MM.1S (cell line): Measurements from ENCODE around the gene TOP3A.

Experiments used
- DNase-seq: peaks from one replicate; pipeline ENCODE4 v3.0.0-alpha.2; 2015
- H2AFZ ChIP-seq: fragments of 300-600 bp; sonication (generic); 2 replicates; pipeline ENCODE4 v1.6.0; 2016; ENCODE audit warnings: antibody characterized with exemption, low read length
- H3F3A ChIP-seq: fragments of 300-600 bp; sonication (generic); 2 replicates; pipeline ENCODE4 v1.6.1; 2016; ENCODE audit warnings: mild to moderate bottlenecking, antibody characterized with exemption, low read length, moderate library complexity, mixed read lengths; ENCODE audit not compliant: insufficient read depth
- H3K27ac ChIP-seq: fragments of 300-600 bp; sonication (generic); 2 replicates; pipeline ENCODE4 v1.5.1; 2016; ENCODE audit warnings: mild to moderate bottlenecking, low read length
- H3K27me3 ChIP-seq: fragments of 300-600 bp; sonication (generic); replicated peaks from 2 replicates; pipeline ENCODE4 v1.6.0; 2016; ENCODE audit warnings: low read length; ENCODE audit not compliant: insufficient read depth
- H3K36me3 ChIP-seq: fragments of 300-600 bp; sonication (generic); replicated peaks from 2 replicates; pipeline ENCODE4 v1.6.1; 2016; ENCODE audit warnings: mild to moderate bottlenecking, low read length, mixed read lengths; ENCODE audit not compliant: insufficient read depth
- H3K4me1 ChIP-seq: fragments of 300-600 bp; sonication (generic); 2 replicates; pipeline ENCODE4 v1.6.1; 2016; ENCODE audit warnings: low read length, mixed read lengths
- H3K4me2 ChIP-seq: fragments of 300-600 bp; sonication (generic); 2 replicates; pipeline ENCODE4 v1.6.0; 2016; ENCODE audit warnings: low read depth, low read length
- H3K4me3 ChIP-seq: fragments of 300-600 bp; sonication (generic); 2 replicates; pipeline ENCODE4 v1.5.1; 2016; ENCODE audit warnings: low read length, mixed read lengths
- H3K79me2 ChIP-seq: fragments of 300-600 bp; sonication (generic); 2 replicates; pipeline ENCODE4 v1.6.1; 2016; ENCODE audit warnings: mixed run types, low read length, mixed read lengths
- H3K9ac ChIP-seq: fragments of 300-600 bp; sonication (generic); 2 replicates; pipeline ENCODE4 v1.6.1; 2016; ENCODE audit warnings: low read length, mixed read lengths
- H3K9me2 ChIP-seq: fragments of 300-600 bp; sonication (generic); replicated peaks from 2 replicates; pipeline ENCODE4 v1.6.1; 2016; ENCODE audit warnings: mild to moderate bottlenecking, low read length, mixed read lengths; ENCODE audit not compliant: insufficient read depth
- H3K9me3 ChIP-seq: fragments of 300-600 bp; sonication (generic); replicated peaks from 2 replicates; pipeline ENCODE4 v1.6.1; 2016; ENCODE audit warnings: mild to moderate bottlenecking, low read length, mixed read lengths; ENCODE audit not compliant: insufficient read depth
- H4K20me1 ChIP-seq: fragments of 300-600 bp; sonication (generic); 2 replicates; pipeline ENCODE4 v1.6.1; 2016; ENCODE audit warnings: mild to moderate bottlenecking, low read length, moderate library complexity, mixed read lengths; ENCODE audit not compliant: insufficient read depth
- EZH2 ChIP-seq: fragments of 300-600 bp; sonication (generic); optimal IDR thresholded peaks from 2 replicates; pipeline ENCODE3; 2017; ENCODE audit warnings: low read depth, mild to moderate bottlenecking, antibody characterized with exemption, low read length, mixed read lengths
- EZH2phosphoT487 ChIP-seq: fragments of 300-600 bp; sonication (generic); IDR thresholded peaks from 2 replicates; pipeline ENCODE4 v1.6.1; 2018; ENCODE audit warnings: antibody characterized with exemption, low read length
- TF ChIP-seq, protein P1 (sequence below): fragments of 300-600 bp; sonication (generic); IDR thresholded peaks from 2 replicates; pipeline ENCODE4 v1.5.1; 2016; ENCODE audit warnings: antibody characterized with exemption, low read length, mixed read lengths

Gene TOP3A

GRCh38 chr17:18225642-18226283 is 89.0 kb downstream of the TOP3A start:
- no peak for TF ChIP-seq EZH2
- Histone ChIP-seq H3K27me3 (no peaks in the 10 kb centered on the region), H3K4me2 (peak overlapping the region; percentile 78), H4K20me1 (no peaks in the 10 kb centered on the region), H3K36me3 (no peaks in the 10 kb centered on the region), H2AFZ (peak overlapping the region; percentile 83), H3K4me3 (peak overlapping the region; percentile 69), H3F3A (no peaks in the 10 kb centered on the region), H3K9me2 (no peaks in the 10 kb centered on the region), H3K9me3 (no peaks in the 10 kb centered on the region), H3K27ac (no peak overlapping the region), H3K79me2 (0 out of 2 replicates have a peak, but pooled peaks cover 4% of the 10 kb centered on the region), H3K4me1 (no peaks in the 10 kb centered on the region), H3K9ac (peak overlapping the region; percentile 39; the same call in 1 of the 2 replicates)
- DNase-seq, result no peak

- no peak within 1 kb of the TSS for H3K27ac ChIP-seq
- H3K79me2 ChIP-seq, result 0 out of 2 replicates have a peak, but pooled peaks cover 4% of the 10 kb centered on the region
- peak within 1 kb of the TSS; percentile 83 for H2AFZ ChIP-seq
- DNase-seq, result peak; percentile 95
- TF ChIP-seq EZH2, result no peak
- TF ChIP-seq, protein P1, sequence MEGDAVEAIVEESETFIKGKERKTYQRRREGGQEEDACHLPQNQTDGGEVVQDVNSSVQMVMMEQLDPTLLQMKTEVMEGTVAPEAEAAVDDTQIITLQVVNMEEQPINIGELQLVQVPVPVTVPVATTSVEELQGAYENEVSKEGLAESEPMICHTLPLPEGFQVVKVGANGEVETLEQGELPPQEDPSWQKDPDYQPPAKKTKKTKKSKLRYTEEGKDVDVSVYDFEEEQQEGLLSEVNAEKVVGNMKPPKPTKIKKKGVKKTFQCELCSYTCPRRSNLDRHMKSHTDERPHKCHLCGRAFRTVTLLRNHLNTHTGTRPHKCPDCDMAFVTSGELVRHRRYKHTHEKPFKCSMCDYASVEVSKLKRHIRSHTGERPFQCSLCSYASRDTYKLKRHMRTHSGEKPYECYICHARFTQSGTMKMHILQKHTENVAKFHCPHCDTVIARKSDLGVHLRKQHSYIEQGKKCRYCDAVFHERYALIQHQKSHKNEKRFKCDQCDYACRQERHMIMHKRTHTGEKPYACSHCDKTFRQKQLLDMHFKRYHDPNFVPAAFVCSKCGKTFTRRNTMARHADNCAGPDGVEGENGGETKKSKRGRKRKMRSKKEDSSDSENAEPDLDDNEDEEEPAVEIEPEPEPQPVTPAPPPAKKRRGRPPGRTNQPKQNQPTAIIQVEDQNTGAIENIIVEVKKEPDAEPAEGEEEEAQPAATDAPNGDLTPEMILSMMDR, result no peak
- no peak for TF ChIP-seq EZH2phosphoT487
- no peaks in the 10 kb centered on the region for H3F3A ChIP-seq
- no peaks in the 10 kb centered on the region for H3K4me1 ChIP-seq
- peak within 1 kb of the TSS; percentile 39; the same call in 1 of the 2 replicates for H3K9ac ChIP-seq
- no peaks in the 10 kb centered on the region for H3K9me3 ChIP-seq
- H4K20me1 ChIP-seq, result no peaks in the 10 kb centered on the region
- H3K36me3 ChIP-seq, result no peaks in the 10 kb centered on the region
- H3K27me3 ChIP-seq, result no peaks in the 10 kb centered on the region
- peak within 1 kb of the TSS; percentile 93 for H3K4me2 ChIP-seq
- peak within 1 kb of the TSS; percentile 69 for H3K4me3 ChIP-seq
- H3K9me2 ChIP-seq, result no peaks in the 10 kb centered on the region
These were observed 89.6 kb downstream of the TOP3A start, which contains the start of gene LLGL1 for GRCh38 chr17:18225121-18225641. Gene LLGL1 (plus strand): TSS chr17:18225635. CDS start chr17:18225683, 48 bp downstream.

- Histone ChIP-seq H3K4me1 (no peaks in the 10 kb centered on the region), H4K20me1 (no peaks in the 10 kb centered on the region), H3K36me3 (no peaks in the 10 kb centered on the region), H3K27me3 (no peaks in the 10 kb centered on the region), H3K4me3 (peak overlapping the region; percentile 53; the same call in 1 of the 2 replicates), H3K9me2 (no peaks in the 10 kb centered on the region), H3K27ac (no peak overlapping the region), H3K9ac (no peak overlapping the region), H3K9me3 (no peaks in the 10 kb centered on the region), H2AFZ (peak overlapping the region; percentile 82), H3K79me2 (0 out of 2 replicates have a peak, but pooled peaks cover 4% of the 10 kb centered on the region), H3K4me2 (peak overlapping the region; percentile 93), H3F3A (no peaks in the 10 kb centered on the region)
- TF ChIP-seq EZH2 (no peak), EZH2phosphoT487 (no peak)
- TF ChIP-seq, protein P1, result no peak
- DNase-seq, result no peak
These were observed 90.2 kb downstream of the TOP3A start for GRCh38 chr17:18224387-18225120.

GRCh38 chr17:18224053-18224386 is 90.8 kb downstream of the TOP3A start:
- no peak overlapping the region for H3K27ac ChIP-seq
- H3K36me3 ChIP-seq, result no peaks in the 10 kb centered on the region
- H3K27me3 ChIP-seq, result no peaks in the 10 kb centered on the region
- no peak for DNase-seq
- H3K4me2 ChIP-seq, result no peak overlapping the region
- no peaks in the 10 kb centered on the region for H3F3A ChIP-seq
- H2AFZ ChIP-seq, result no peak overlapping the region
- H3K9ac ChIP-seq, result no peak overlapping the region
- TF ChIP-seq, protein P1, result no peak
- TF ChIP-seq EZH2phosphoT487 (no peak), EZH2 (no peak)
- 0 out of 2 replicates have a peak, but pooled peaks cover 4% of the 10 kb centered on the region for H3K79me2 ChIP-seq
- no peaks in the 10 kb centered on the region for H4K20me1 ChIP-seq
- H3K9me2 ChIP-seq, result no peaks in the 10 kb centered on the region
- no peaks in the 10 kb centered on the region for H3K9me3 ChIP-seq
- no peaks in the 10 kb centered on the region for H3K4me1 ChIP-seq
- no peak overlapping the region for H3K4me3 ChIP-seq
